ENCODE results near the gene SCYL2.

Gene SCYL2, protein sequence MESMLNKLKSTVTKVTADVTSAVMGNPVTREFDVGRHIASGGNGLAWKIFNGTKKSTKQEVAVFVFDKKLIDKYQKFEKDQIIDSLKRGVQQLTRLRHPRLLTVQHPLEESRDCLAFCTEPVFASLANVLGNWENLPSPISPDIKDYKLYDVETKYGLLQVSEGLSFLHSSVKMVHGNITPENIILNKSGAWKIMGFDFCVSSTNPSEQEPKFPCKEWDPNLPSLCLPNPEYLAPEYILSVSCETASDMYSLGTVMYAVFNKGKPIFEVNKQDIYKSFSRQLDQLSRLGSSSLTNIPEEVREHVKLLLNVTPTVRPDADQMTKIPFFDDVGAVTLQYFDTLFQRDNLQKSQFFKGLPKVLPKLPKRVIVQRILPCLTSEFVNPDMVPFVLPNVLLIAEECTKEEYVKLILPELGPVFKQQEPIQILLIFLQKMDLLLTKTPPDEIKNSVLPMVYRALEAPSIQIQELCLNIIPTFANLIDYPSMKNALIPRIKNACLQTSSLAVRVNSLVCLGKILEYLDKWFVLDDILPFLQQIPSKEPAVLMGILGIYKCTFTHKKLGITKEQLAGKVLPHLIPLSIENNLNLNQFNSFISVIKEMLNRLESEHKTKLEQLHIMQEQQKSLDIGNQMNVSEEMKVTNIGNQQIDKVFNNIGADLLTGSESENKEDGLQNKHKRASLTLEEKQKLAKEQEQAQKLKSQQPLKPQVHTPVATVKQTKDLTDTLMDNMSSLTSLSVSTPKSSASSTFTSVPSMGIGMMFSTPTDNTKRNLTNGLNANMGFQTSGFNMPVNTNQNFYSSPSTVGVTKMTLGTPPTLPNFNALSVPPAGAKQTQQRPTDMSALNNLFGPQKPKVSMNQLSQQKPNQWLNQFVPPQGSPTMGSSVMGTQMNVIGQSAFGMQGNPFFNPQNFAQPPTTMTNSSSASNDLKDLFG

DNA sequence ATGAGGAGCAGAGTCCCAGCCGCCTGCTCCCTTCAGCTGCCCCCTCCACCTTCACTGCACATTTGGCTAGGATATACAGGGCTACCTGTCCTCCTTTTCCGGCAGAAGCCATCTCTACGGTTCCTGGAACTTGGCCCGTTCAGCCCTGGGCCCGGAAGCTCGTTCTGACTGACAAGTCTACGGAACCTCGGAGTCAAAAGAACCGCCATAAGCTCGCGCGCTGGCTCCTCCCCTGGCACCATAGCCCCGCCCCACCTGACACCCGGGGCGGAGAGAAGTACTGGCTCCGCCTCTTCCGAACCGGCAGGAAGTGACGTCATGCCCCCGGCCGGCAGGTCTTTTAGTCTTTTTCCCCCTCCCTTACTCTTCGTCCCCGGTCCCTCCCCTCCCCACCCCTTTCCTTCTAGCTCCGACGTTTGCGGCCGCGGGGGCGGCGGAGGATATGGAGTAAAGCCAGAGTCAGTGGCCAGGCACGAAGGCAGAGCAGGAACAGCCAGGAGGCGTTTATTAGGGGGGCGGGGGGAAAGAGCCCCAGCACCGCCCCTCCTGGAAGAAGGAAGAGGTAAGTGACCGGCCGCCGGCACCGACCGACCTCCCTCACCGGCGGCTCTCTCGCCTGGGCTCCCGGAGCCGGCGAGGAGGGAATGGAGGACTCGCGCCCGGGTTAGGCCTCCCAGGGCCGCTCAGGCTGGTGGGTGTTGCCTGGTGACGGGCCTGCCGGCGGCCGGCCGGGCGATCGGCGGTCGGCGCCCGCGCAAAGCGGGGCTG is at the start of gene SCYL2, which contains the start of gene DEPDC4:
SCYL2 (plus strand) TSS at position 343 of the 768 bp plus-strand sequence. CDS start 15,794 bp downstream, outside the sequence.
DEPDC4 (minus strand) TSS at position 245 of the 768 bp plus-strand sequence; CDS start at position 242, 3 bp downstream.
- TF ChIP-seq FOXM1 (IDR thresholded peaks at IDR 0.05; ENCODE audit: borderline replicate concordance, low read depth) = no peak
- TF ChIP-seq, protein P1, sequence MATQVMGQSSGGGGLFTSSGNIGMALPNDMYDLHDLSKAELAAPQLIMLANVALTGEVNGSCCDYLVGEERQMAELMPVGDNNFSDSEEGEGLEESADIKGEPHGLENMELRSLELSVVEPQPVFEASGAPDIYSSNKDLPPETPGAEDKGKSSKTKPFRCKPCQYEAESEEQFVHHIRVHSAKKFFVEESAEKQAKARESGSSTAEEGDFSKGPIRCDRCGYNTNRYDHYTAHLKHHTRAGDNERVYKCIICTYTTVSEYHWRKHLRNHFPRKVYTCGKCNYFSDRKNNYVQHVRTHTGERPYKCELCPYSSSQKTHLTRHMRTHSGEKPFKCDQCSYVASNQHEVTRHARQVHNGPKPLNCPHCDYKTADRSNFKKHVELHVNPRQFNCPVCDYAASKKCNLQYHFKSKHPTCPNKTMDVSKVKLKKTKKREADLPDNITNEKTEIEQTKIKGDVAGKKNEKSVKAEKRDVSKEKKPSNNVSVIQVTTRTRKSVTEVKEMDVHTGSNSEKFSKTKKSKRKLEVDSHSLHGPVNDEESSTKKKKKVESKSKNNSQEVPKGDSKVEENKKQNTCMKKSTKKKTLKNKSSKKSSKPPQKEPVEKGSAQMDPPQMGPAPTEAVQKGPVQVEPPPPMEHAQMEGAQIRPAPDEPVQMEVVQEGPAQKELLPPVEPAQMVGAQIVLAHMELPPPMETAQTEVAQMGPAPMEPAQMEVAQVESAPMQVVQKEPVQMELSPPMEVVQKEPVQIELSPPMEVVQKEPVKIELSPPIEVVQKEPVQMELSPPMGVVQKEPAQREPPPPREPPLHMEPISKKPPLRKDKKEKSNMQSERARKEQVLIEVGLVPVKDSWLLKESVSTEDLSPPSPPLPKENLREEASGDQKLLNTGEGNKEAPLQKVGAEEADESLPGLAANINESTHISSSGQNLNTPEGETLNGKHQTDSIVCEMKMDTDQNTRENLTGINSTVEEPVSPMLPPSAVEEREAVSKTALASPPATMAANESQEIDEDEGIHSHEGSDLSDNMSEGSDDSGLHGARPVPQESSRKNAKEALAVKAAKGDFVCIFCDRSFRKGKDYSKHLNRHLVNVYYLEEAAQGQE (IDR thresholded peaks at IDR 0.05; ENCODE audit: low read depth) = no peak
- no peak for TF ChIP-seq TEAD4 (IDR thresholded peaks at IDR 0.05)
- TF ChIP-seq YY1 (IDR thresholded peaks at IDR 0.05; ENCODE audit: low read depth) = 0 out of 2 replicates have a peak, but pooled peaks have one; percentile 51
- TF ChIP-seq EP300 (IDR thresholded peaks at IDR 0.05; ENCODE audit: borderline replicate concordance) = no peak
- no peak for TF ChIP-seq CEBPB (IDR thresholded peaks at IDR 0.05)
- TF ChIP-seq ZBTB7A (IDR thresholded peaks at IDR 0.05; ENCODE audit: low read depth) = no peak
- peak; percentile 52 for TF ChIP-seq TAF1 (IDR thresholded peaks at IDR 0.05; ENCODE audit: low read depth)
- TF ChIP-seq, protein P2, sequence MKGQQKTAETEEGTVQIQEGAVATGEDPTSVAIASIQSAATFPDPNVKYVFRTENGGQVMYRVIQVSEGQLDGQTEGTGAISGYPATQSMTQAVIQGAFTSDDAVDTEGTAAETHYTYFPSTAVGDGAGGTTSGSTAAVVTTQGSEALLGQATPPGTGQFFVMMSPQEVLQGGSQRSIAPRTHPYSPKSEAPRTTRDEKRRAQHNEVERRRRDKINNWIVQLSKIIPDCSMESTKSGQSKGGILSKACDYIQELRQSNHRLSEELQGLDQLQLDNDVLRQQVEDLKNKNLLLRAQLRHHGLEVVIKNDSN (IDR thresholded peaks at IDR 0.05) = no peak
- TF ChIP-seq EGR1 (IDR thresholded peaks at IDR 0.05) = peak; percentile 90
- TF ChIP-seq, protein P3, sequence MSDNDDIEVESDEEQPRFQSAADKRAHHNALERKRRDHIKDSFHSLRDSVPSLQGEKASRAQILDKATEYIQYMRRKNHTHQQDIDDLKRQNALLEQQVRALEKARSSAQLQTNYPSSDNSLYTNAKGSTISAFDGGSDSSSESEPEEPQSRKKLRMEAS (IDR thresholded peaks at IDR 0.05) = no peak; the same call in 1 of the 2 replicates
- TF ChIP-seq CREB1 (IDR thresholded peaks at IDR 0.05; ENCODE audit: low read depth) = peak; percentile 38; the same call in 1 of the 2 replicates
- TF ChIP-seq RAD21 (IDR thresholded peaks at IDR 0.05; ENCODE audit: low read depth) = no peak
- peak; percentile 50 for TF ChIP-seq NFIC (IDR thresholded peaks at IDR 0.05)
- TF ChIP-seq TCF12 (IDR thresholded peaks at IDR 0.05; ENCODE audit: low read depth) = no peak

DNA sequence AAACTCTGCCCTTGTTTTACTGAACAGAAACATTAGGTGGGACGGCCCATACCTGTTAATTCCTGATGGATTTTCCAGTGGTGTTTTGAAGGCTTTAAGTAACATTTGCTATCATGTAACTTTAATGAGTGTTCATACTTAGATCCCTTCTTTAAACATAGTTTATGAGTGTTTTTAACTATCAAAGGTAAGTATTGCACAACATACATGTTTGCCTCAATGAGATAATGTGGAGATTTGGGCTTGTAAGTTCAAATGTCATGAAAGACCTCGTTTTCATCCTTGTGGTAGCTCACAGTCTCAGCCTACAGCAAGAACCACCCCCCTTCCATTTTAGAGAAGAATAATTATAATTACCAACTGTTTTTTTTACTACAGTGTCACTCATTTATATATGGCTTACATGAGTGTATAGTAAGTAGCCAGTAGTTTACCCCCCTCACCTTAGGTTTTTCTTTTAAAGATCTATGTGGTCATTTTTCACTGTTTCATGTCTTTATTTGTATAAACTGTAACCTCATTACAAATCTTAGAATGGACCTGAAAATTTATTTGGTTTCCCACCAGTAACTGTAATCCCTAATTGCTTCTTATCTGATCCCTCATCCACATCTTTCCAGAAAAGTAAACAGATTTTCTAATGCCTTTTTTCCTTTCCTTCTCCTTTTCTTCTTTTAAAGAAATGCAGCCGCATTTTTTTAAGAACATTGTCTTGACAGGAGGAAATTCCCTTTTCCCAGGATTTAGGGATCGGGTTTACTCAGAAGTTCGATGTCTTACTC is 47.5 kb upstream of the SCYL2 start:
- TF ChIP-seq NFIC (IDR thresholded peaks at IDR 0.05) (no peak), TCF12 (IDR thresholded peaks at IDR 0.05; ENCODE audit: low read depth) (no peak), YY1 (IDR thresholded peaks at IDR 0.05; ENCODE audit: low read depth) (no peak), TEAD4 (IDR thresholded peaks at IDR 0.05) (no peak), RAD21 (IDR thresholded peaks at IDR 0.05; ENCODE audit: low read depth) (no peak), CEBPB (IDR thresholded peaks at IDR 0.05) (no peak), ZBTB7A (IDR thresholded peaks at IDR 0.05; ENCODE audit: low read depth) (no peak), CREB1 (IDR thresholded peaks at IDR 0.05; ENCODE audit: low read depth) (no peak), EGR1 (IDR thresholded peaks at IDR 0.05) (no peak), EP300 (IDR thresholded peaks at IDR 0.05; ENCODE audit: borderline replicate concordance) (no peak), FOXM1 (IDR thresholded peaks at IDR 0.05; ENCODE audit: borderline replicate concordance, low read depth) (no peak), TAF1 (IDR thresholded peaks at IDR 0.05; ENCODE audit: low read depth) (no peak)
- TF ChIP-seq, protein P1 (IDR thresholded peaks at IDR 0.05; ENCODE audit: low read depth) = no peak
- TF ChIP-seq, protein P3 (IDR thresholded peaks at IDR 0.05) = no peak
- TF ChIP-seq, protein P2 (IDR thresholded peaks at IDR 0.05) = no peak

DNA sequence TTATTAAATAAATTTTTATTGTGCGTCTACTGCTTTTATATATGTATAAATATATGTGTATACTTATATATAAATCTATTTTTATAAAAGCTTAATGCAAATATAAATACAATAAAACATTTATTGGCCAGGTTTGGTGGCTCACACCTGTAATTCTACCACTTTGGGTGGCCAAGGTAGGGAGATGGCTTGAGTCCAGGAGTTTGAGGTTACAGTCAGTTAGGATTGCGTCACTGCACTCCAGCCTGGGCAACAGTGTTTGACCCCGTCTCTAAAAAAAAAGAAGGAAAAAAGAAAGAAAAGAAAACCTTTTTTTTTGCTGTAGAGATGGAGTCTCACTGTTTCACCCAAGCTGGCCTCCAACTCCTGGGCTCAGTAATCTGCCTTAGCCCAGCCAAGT is 45.5 kb upstream of the SCYL2 start:
- TF ChIP-seq CEBPB (IDR thresholded peaks at IDR 0.05) (peak; percentile 76), TAF1 (IDR thresholded peaks at IDR 0.05; ENCODE audit: low read depth) (no peak)

DNA sequence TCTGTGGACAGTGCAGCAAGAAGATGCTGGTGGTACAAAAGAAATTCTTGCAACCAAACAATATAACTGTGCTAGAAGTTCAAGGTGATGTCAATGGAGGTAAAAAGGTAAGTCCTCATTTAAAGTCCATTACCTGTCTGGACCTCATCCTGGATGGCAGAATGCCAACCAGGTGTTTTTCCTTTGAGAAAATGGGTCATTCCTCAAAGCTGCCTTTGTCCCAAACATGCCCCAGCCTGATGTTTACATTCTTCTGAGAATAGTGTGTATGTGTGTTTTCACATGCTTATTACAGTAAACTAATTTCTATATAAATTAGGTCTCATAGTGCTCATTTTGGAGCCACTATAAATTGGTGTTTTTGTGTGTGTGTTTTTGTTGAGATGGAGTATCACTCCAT is 41.5 kb upstream of the SCYL2 start:
- TF ChIP-seq FOXM1 (IDR thresholded peaks at IDR 0.05; ENCODE audit: borderline replicate concordance, low read depth) (no peak), RAD21 (IDR thresholded peaks at IDR 0.05; ENCODE audit: low read depth) (no peak), ZBTB7A (IDR thresholded peaks at IDR 0.05; ENCODE audit: low read depth) (no peak), TAF1 (IDR thresholded peaks at IDR 0.05; ENCODE audit: low read depth) (no peak), TEAD4 (IDR thresholded peaks at IDR 0.05) (no peak), EGR1 (IDR thresholded peaks at IDR 0.05) (no peak)
- TF ChIP-seq, protein P1 (IDR thresholded peaks at IDR 0.05; ENCODE audit: low read depth) = no peak
